ENCODE measurements around the gene MTCL1. TPM values are rescaled to one million over a fixed set of nuclear protein-coding genes. Genes with fewer than 3 reads are reported as not detected.

Gene MTCL1
- total and polyA plus RNA-seq, 10 donors = 1.6 to 7.5 (median 3.9) TPM

GRCh38 chr18:8797206-8797605 is 91.8 kb downstream of the MTCL1 start:
- no peaks in the 10 kb centered on the region for H3K36me3 ChIP-seq
- WGBS, 5 donors = 48 to 72% (median 52%) methylated on average over 7 of the region's 7 CpGs
- H3K4me1 ChIP-seq = no peaks in the 10 kb centered on the region
- TF ChIP-seq POLR2AphosphoS5 (IDR thresholded peaks at IDR 0.05) (no peak), POLR2A (IDR thresholded peaks at IDR 0.05) (no peak), CTCF (IDR thresholded peaks at IDR 0.05 in 8 of 11, conservative IDR thresholded peaks at IDR 0.05 in 3 of 11) (no peak)
- no peak overlapping the region for H3K27ac ChIP-seq
- DNase-seq = no peak
- intact Hi-C loops (cut with DNase I; ENCODE audit: low total_unique reads) = no loop called here
- no peaks in the 10 kb centered on the region for H3K27me3 ChIP-seq (replicated peaks in 1 of 7)
- no peaks in the 10 kb centered on the region for H3K9me3 ChIP-seq
- no peak overlapping the region for H3K4me3 ChIP-seq

GRCh38 chr18:8799001-8799400 is 93.6 kb downstream of the MTCL1 start:
- Histone ChIP-seq H3K4me1 (no peaks in the 10 kb centered on the region), H3K4me3 (no peak overlapping the region), H3K36me3 (no peaks in the 10 kb centered on the region), H3K9me3 (no peaks in the 10 kb centered on the region), H3K27ac (no peak overlapping the region), H3K27me3 (replicated peaks in 1 of 7) (no peaks in the 10 kb centered on the region)
- WGBS, 5 donors = 76 to 80% (median 78%) methylated on average over 6 to 11 of the region's 11 CpGs
- TF ChIP-seq CTCF (IDR thresholded peaks at IDR 0.05 in 8 of 11, conservative IDR thresholded peaks at IDR 0.05 in 3 of 11) = no peak
- no peak for TF ChIP-seq POLR2AphosphoS5 (IDR thresholded peaks at IDR 0.05)
- no peak for TF ChIP-seq POLR2A (IDR thresholded peaks at IDR 0.05)
- no peak for DNase-seq
- intact Hi-C loops (cut with DNase I; ENCODE audit: low total_unique reads) = no loop called here

- intact Hi-C loops (cut with DNase I; ENCODE audit: low total_unique reads) = no loop called here
Measured at GRCh38 chr18:8799596-8800441, 94.5 kb downstream of the MTCL1 start.

More at GRCh38 chr18:8799596-8800441, 94.5 kb downstream of the MTCL1 start:
- Histone ChIP-seq H3K9me3 (no peaks in the 10 kb centered on the region), H3K4me3 (no peak overlapping the region), H3K27me3 (replicated peaks in 1 of 7) (no peaks in the 10 kb centered on the region), H3K36me3 (no peaks in the 10 kb centered on the region), H3K4me1 (no peaks in the 10 kb centered on the region), H3K27ac (no peak overlapping the region)
- TF ChIP-seq POLR2AphosphoS5 (IDR thresholded peaks at IDR 0.05) (no peak), POLR2A (IDR thresholded peaks at IDR 0.05) (no peak), CTCF (IDR thresholded peaks at IDR 0.05 in 8 of 11, conservative IDR thresholded peaks at IDR 0.05 in 3 of 11) (no peak)
- 85 to 93% (median 87%) methylated on average over 29 of the region's 29 CpGs for WGBS, 5 donors
- no peak for DNase-seq
